ENCODE data around the gene AACS.

DNA sequence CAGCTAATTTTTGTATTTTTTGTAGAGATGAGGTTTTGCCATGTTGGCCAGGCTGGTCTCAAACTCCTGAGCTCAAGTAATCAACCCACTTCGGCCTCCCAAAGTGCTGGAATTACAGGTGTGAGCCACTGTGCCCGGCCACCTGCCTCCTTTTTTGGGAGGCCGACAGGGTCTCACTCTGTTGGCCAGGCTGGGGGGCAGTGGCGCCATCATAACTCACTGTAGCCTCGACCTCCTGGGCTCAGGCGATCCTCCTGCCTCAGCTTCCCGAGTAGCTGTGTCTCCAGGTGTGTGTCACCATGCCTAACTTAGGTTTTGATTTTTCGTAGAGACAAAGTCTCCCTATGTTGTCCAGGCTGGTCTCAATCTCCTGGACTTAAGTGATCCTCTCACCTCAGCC is 70.7 kb downstream of the AACS start:
- TF ChIP-seq POLR2A (IDR thresholded peaks at IDR 0.05), result no peak
- TF ChIP-seq, protein P1, sequence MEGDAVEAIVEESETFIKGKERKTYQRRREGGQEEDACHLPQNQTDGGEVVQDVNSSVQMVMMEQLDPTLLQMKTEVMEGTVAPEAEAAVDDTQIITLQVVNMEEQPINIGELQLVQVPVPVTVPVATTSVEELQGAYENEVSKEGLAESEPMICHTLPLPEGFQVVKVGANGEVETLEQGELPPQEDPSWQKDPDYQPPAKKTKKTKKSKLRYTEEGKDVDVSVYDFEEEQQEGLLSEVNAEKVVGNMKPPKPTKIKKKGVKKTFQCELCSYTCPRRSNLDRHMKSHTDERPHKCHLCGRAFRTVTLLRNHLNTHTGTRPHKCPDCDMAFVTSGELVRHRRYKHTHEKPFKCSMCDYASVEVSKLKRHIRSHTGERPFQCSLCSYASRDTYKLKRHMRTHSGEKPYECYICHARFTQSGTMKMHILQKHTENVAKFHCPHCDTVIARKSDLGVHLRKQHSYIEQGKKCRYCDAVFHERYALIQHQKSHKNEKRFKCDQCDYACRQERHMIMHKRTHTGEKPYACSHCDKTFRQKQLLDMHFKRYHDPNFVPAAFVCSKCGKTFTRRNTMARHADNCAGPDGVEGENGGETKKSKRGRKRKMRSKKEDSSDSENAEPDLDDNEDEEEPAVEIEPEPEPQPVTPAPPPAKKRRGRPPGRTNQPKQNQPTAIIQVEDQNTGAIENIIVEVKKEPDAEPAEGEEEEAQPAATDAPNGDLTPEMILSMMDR (IDR thresholded peaks at IDR 0.05), result no peak
